Activated CD8-positive, alpha-beta T cell treated with anti-CD3 and anti-CD28 coated beads for 36 hours (primary cell): ENCODE measurements around the gene GSE1. TPM values are rescaled to one million over a fixed set of nuclear protein-coding genes. Genes with fewer than 3 reads are reported as not detected.

Source experiments
- ATAC-seq: fragments of 200-7000 bp; cut with Tn5 transposase; one replicate; pipeline ENCODE4 v1.10.0; 2021; ENCODE audit warnings: mild to moderate bottlenecking, moderate library complexity
- CTCF ChIA-PET: fragments of 350-600 bp; sonication (Branson Sonifier 250); formaldehyde crosslinking; loops from one replicate; lab custom pipeline; 2021; ENCODE audit warnings: antibody characterized with exemption; lab: Charles Lee
- POLR2A ChIA-PET: fragments of 350-600 bp; sonication (Branson Sonifier 250); formaldehyde crosslinking; loops from one replicate; lab custom pipeline; 2021; ENCODE audit warnings: antibody characterized with exemption; lab: Charles Lee
- DNase-seq: peaks from one replicate; pipeline ENCODE4 v3.0.0-alpha.2; 2020
- H3K27ac Mint-ChIP-seq: one replicate; pipeline ENCODE4 v1.8.0; 2021; ENCODE audit warnings: mild to moderate bottlenecking, mixed read lengths
- H3K27me3 Mint-ChIP-seq: one replicate; pipeline ENCODE4 v1.8.0; 2021; ENCODE audit warnings: mixed read lengths
- H3K36me3 Mint-ChIP-seq: one replicate; pipeline ENCODE4 v1.8.0; 2021; ENCODE audit warnings: low read depth, mixed read lengths
- H3K4me1 Mint-ChIP-seq: one replicate; pipeline ENCODE4 v1.8.0; 2021; ENCODE audit warnings: low read depth, mixed read lengths
- H3K4me3 Mint-ChIP-seq: one replicate; pipeline ENCODE4 v1.8.0; 2021; ENCODE audit warnings: mild to moderate bottlenecking, moderate library complexity, mixed read lengths
- H3K9me3 Mint-ChIP-seq: one replicate; pipeline ENCODE4 v1.8.0; 2021; ENCODE audit warnings: mixed read lengths
- intact Hi-C: fragments of 100-400 bp; cut with micrococcal nuclease; formaldehyde crosslinking; loops from one replicate; pipeline ENCODE4 v1.10.0; 2022
- total RNA-seq, 2 experiments: library from RNA; stranded (reverse); gene quantifications; one replicate each; pipeline ENCODE4 v1.2.3, GENCODE V29; 2021
- TF ChIP-seq, protein P1 (sequence below): fragments of 200-600 bp; IDR thresholded peaks from one replicate; pipeline ENCODE4 v1.8.0; 2022; ENCODE audit warnings: antibody characterized with exemption, mild to moderate bottlenecking

Gene GSE1
- total RNA-seq, 2 experiments from 2014 or later = 33.6 to 34.5 TPM

- H3K4me1 Mint-ChIP-seq = peaks cover 8% of the 10 kb centered on the region
- intact Hi-C loops = no loop called here
- H3K27ac Mint-ChIP-seq = no peak overlapping the region
- ATAC-seq (no peak), DNase-seq (no peak)
- ChIA-PET CTCF (interaction anchor here (1.3 to 7.0 kb wide), 4 partner anchors 16 to 61 kb away, joined by 3 to 84 read pairs (median 4); no protein-coding TSS in a partner anchor), POLR2A (no interaction called here)
- TF ChIP-seq, protein P1, sequence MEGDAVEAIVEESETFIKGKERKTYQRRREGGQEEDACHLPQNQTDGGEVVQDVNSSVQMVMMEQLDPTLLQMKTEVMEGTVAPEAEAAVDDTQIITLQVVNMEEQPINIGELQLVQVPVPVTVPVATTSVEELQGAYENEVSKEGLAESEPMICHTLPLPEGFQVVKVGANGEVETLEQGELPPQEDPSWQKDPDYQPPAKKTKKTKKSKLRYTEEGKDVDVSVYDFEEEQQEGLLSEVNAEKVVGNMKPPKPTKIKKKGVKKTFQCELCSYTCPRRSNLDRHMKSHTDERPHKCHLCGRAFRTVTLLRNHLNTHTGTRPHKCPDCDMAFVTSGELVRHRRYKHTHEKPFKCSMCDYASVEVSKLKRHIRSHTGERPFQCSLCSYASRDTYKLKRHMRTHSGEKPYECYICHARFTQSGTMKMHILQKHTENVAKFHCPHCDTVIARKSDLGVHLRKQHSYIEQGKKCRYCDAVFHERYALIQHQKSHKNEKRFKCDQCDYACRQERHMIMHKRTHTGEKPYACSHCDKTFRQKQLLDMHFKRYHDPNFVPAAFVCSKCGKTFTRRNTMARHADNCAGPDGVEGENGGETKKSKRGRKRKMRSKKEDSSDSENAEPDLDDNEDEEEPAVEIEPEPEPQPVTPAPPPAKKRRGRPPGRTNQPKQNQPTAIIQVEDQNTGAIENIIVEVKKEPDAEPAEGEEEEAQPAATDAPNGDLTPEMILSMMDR = no peak
- no peaks in the 10 kb centered on the region for H3K36me3 Mint-ChIP-seq
- H3K4me3 Mint-ChIP-seq = no peak overlapping the region
- no peaks in the 10 kb centered on the region for H3K27me3 Mint-ChIP-seq
- no peaks in the 10 kb centered on the region for H3K9me3 Mint-ChIP-seq
These were observed 107.1 kb downstream of the GSE1 start for GRCh38 chr16:85720302-85720637.

- POLR2A ChIA-PET = no interaction called here
- CTCF ChIA-PET = interaction anchor here (1.1 kb wide), 1 partner anchor 38 kb away, joined by 3 read pairs; no protein-coding TSS in a partner anchor
- intact Hi-C loops = no loop called here
- H3K4me3 Mint-ChIP-seq = no peak overlapping the region
- no peak overlapping the region for H3K27ac Mint-ChIP-seq
- H3K9me3 Mint-ChIP-seq = no peaks in the 10 kb centered on the region
- ATAC-seq = no peak
- no peak for DNase-seq
- H3K36me3 Mint-ChIP-seq = no peaks in the 10 kb centered on the region
- H3K27me3 Mint-ChIP-seq = no peaks in the 10 kb centered on the region
- H3K4me1 Mint-ChIP-seq = no peaks in the 10 kb centered on the region
- TF ChIP-seq, protein P1 = no peak
These were observed 109.2 kb downstream of the GSE1 start for GRCh38 chr16:85722128-85722893.

DNA sequence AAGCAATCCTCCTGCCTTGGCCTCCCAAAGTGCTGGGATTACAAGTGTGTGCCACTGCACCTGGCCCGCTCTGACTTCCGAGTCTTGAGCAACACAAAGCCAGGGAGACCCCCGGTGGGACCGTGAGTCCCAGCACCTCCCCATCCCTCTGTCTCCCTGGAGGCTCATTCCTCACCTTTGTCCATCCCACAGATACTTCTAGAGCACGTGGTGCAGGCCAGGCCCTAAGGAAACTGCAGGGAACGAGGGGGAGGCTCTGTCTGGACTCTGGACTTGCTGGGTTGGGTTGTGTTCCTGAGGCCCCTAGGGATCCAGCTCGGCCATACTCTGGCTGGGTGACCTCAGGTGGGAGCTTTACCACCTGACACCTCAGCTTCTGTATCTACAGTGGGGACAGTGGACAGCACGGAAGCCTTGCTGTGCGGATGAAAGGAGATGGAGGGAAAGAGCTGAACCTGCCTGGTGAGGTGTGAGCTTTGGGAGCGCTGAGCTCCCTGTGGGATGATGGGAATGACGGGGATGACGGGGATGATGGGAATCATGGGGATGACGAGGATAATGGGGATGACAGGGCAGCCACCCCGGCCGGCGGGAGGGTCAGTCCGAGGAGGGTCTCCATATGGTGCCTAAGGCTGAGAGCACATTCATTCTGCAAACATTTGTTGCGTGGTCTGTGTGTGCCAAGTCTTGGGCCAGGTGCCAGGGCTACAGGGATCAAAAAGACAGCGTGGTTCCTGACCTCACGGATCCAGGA lies 111.2 kb downstream of the GSE1 start:
- ATAC-seq (no peak), DNase-seq (no peak)
- Mint-ChIP-seq H3K36me3 (no peaks in the 10 kb centered on the region), H3K9me3 (no peaks in the 10 kb centered on the region), H3K27ac (no peak overlapping the region), H3K4me1 (no peaks in the 10 kb centered on the region), H3K27me3 (no peaks in the 10 kb centered on the region), H3K4me3 (no peak overlapping the region)
- POLR2A ChIA-PET = no interaction called here
- TF ChIP-seq, protein P1 = no peak
- CTCF ChIA-PET = no interaction called here
- intact Hi-C loops = no loop called here

- TF ChIP-seq, protein P1 = no peak
- POLR2A ChIA-PET = no interaction called here
- ATAC-seq = no peak
- no peak for DNase-seq
- Mint-ChIP-seq H3K9me3 (no peaks in the 10 kb centered on the region), H3K27me3 (no peaks in the 10 kb centered on the region), H3K36me3 (no peaks in the 10 kb centered on the region), H3K4me1 (no peaks in the 10 kb centered on the region), H3K27ac (no peak overlapping the region), H3K4me3 (no peak overlapping the region)
- intact Hi-C loops = no loop called here
- CTCF ChIA-PET = interaction anchor here (1.8 kb wide), 1 partner anchor 8 kb away, joined by 8 read pairs; no protein-coding TSS in a partner anchor
These were observed 111.8 kb downstream of the GSE1 start for GRCh38 chr16:85724936-85725335.

Other genes starting within 250 kb of the GSE1 start
- gene GINS2, start 75.6 kb downstream of the GSE1 start, total RNA-seq = 10 to 100 TPM; 59.9 to 62.9 TPM
- 1 to 10 TPM; 1.1 to 1.4 TPM for gene C16orf74, start 137.8 kb downstream of the GSE1 start, total RNA-seq
- gene EMC8, start 186.2 kb downstream of the GSE1 start, total RNA-seq = 10 to 100 TPM; 32.4 to 38.6 TPM
- gene COX4I1, start 186.4 kb downstream of the GSE1 start, total RNA-seq = 100 to 1,000 TPM; 515 to 543 TPM